Measurements from ENCODE around the gene SMIM5.

The SMIM5 gene

DNA sequence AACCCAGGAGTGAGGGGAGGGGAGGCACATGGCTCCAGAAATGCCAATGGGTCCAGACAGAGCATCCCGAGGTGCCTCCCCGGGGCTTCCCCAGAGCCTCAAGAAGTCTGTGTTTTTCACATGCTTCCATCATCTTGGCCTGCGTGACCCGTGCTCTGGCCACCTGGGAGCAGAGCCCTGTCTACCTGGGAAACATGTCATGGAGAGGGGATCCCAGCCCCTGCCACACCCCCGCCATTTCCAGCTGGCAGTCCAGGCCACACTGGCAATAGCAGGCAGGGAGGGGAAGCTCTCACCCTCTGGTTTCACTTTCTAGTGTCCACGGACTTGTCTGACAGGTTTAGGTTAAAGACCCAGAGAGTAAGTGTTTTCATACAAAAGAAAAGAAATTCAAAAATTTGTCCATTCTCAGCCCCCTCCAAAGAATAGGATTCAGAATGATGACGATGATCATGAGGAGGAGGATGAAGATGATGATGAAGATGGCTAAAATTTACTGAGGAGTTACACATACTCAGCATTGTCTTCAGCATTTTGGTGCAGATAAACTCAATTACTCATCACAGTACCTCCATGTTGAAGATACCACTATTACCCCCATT is 9.0 kb downstream of the SMIM5 start:
- no peak for DNase-seq

DNA sequence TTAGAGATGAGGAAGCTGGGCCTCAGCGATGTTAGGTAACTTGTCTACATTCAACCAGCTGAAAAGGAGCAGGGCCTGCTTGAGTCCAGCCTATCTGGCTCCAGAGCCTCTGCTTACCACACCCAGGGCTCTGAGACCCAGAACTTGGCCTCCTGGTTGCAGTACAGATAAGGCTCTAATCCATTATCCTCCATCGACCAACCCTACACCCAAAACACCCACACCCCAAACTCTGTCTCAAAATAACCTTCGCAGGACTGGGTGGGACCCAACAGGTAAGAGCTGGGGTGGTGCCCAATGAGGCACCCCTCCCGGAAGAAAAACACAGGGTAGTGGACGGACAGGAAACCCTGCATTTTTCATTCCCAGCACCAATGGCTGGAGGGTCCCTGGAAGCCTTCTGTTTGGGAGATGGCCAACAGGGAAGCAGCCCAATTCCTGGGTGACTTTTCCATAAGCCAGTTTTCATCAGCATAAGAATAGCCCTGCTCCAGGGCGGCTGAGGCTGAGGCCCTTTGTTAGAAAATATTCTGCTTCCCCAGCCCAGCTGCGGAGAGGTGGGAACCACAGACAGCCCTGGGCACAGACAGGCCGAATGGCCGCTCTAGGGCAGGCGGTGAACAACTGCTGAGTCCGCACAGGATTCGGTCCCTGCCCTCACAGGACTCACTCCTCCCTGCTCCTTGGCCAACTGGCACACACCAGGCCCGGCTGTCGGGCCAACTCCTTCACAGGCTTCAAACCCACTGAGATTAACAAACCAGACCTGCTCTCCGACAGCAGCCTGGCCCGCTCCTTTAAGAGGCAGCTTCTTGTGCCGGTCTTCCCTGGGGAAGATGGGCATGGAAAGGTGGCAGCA is 9.8 kb downstream of the SMIM5 start:
- no peak for DNase-seq

DNA sequence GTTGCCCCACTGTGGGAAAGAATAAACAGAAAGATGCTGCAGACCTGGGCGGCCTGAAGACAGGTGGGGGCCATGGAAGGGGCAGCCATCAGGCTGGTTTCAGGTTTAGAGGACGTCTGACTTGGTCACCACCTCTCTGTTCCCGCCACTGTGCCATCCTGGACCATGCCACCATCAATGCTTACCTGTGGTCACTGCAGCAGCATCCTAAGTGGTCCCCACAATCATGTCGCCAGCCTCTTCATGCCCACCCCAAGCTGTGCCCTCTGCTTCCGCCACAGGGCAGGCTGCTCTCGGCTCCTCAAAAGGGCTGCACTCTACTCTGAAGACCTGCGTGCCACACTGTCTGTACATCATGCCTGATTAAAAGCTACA is 10.4 kb downstream of the SMIM5 start:
- no peak for DNase-seq

DNA sequence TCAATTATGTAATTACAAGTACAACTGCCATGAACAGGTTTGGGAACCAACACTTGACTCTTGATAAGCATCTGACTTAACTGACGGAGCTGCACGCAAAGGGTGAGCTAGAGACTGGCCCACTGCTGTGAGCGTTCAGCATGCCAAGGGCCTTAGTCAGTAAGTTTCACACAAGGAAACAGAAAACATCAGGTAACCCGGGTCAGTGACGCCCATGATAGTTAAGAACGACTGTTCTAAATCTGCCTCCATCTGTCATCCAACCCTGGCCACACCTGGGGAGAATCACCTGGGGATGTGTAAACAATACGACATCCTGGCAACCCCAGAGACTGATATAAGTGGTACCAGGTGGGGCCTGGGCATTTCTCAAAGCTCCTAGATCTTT is 12.3 kb downstream of the SMIM5 start:
- DNase-seq: no peak

DNA sequence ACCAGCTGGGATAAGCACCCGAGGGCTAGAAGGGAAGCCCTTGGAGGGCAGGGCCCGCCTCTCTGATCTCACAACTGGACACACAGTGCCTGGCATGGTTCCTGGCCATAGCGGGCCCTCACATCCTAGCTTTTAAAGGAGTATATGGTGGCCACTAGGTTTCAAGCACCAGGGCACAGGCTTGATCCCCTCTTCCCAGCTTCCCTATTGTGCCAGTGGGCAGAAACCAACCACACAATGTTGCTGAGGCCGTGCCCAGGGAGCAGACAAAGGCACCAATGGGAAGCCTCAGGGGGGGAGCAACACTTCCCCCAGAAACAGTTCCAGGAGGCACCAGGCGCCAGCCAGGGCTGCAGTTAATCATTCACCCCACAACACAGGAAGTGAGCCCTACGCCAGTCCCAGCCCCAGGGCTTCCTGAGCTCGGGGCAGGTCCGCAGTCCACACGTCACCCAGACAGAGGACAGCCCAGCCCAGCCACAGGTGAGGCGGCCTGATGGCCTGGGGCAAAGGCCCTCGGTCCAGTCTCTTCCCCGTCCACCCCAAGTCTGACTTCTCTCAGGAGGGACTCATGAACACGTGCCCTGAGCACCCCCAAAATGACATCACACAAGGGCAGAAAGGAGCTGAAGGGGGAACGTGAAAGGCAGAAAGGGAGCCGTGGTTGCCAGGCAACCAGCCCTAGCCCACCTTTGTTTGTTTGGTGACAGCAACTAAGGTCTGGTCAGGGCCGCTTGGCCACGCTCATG is 12.8 kb downstream of the SMIM5 start:
- peak; percentile 44 for DNase-seq

DNA sequence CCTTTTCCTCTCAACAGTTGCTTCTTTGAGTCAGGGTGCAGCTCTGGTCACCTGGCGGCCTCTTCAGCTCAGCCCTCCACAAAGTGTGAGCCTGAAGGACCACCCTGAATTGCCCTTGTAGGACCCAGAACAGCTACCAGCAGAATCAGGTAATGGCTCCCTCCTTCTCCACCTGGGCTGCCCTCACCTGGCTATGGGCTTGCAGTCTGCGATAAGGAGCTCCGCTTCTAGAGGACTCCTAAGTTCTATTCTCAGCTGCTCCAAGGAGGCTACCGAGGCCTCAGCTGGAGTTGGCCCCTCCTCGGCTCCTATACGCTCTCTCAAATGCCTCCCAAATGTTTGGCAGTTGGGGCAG is 13.4 kb downstream of the SMIM5 start:
- DNase-seq: no peak

DNA sequence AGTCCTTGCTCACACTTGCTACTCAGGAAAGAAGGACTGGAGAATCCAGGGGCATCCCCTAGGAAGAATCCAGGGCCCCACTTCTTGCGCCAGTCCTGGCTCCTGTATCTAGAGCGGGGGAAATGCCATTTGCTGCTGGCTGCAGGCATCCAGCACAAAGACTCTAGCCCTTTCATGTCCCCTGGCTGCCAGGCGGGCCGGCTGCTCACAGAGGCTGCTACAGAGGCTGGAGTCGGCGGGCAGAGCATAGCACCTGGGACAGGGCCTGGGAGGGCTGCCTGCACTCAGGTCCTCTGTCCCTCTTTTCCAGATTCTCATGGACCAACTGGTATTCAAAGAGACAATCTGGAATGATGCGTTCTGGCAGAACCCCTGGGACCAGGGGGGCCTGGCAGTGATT is 13.8 kb downstream of the SMIM5 start:
- no peak for DNase-seq

DNA sequence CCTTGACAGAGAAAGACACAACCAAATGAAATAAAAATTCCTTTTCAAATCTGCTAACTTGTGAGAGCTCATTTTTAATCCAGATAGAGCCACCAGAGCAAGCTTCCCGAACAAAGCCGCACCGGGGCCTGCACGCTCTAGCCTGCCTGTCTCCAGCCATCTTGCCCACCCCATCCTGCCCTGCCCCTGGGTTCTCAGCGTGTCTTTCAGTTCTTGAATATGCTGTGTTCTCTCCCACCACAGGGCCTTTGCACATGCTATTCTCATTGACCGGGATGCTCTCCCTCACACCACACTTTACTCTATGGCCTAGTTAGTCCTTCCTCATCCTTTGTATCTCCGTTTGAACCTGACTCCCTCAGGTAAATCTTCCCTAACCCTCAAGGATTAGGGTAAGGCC is 14.7 kb downstream of the SMIM5 start:
- DNase-seq: no peak

DNA sequence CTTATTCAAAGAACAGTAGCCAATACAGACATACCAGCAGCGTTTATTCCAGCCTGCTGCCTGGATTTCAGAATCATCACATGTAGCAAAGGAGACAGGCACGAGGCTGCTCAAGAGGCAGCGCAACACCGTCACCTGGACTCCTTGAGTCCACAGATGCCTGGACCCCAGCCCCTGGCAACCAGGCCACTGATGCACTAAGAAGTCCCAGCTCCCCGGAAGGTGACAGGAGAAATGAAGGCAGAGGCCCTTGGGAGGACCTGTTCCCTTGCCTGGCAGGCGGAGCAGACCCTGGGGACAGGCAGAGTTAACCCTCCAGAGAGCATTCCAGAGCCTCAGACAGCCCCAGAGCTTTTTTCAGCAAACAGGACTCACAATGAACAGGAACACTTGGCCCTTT is 16.5 kb downstream of the SMIM5 start:
- no peak for DNase-seq

DNA sequence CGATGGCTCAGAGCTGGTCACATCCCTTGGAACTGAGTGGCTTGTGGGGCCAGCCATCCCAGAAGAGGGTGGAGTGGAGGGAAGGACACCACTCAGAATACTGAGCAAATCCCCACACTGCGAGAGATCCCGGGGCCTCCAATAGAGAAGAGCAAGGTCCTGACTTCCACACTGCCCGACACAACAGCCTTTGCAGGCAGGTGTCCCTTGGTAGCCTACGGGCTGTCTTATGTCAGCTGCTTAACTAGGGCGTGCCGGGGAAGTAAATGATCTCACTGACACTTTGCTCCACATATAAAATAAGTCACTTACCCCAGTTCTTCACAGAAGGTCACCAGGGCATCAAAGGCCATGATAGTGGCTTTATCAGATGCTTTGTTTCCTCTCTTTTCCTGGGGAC is 17.6 kb downstream of the SMIM5 start:
- DNase-seq: no peak

DNA sequence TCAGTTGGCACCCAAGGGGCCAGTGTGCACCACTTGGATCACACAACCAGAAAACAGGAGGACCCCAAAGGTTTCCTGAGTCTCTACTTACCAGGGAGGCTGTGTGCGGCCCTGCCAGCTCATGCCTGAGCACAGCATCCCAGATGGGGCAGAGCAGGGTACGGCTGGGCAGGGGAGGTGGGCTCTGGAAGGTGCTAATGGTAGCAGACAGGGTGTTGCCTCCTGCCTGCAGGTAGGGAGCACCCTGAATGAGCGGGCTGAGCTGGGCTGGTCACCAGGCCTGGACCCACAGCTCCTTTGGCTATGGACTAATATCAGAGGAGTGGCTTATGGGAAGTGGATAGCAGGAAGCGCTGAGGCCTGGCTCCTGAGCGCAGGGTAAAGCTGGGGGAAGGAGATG is 19.1 kb downstream of the SMIM5 start:
- no peak for DNase-seq

DNA sequence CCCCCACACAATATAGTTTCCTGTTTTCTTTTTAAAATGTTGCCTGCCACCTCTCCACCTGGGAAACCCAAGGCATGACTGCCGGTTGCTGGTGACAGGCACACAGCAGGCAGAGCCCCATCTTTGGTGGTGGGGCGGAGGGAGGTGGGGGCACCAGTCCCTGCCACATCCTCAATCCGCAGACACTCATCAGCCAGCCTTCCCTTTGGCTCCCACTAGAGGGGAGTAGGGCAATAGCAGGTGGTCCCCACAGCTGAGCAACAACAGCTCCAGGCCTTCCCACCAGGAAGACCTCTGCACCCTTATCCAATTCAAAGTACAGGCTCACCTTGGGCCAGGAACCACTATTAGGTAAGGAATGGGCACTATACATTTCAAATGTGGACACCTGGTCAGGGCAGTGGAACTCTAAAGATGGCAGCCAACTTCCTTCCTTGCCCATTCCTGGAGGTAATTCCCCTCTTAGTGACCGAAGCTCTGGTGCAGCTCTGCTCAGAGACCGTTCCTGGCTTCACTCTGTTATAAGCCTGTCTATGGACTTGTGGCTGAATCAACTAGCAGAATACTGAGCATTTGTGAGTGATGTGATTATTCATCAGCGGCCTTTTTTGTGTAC is 19.8 kb downstream of the SMIM5 start:
- DNase-seq: no peak

DNA sequence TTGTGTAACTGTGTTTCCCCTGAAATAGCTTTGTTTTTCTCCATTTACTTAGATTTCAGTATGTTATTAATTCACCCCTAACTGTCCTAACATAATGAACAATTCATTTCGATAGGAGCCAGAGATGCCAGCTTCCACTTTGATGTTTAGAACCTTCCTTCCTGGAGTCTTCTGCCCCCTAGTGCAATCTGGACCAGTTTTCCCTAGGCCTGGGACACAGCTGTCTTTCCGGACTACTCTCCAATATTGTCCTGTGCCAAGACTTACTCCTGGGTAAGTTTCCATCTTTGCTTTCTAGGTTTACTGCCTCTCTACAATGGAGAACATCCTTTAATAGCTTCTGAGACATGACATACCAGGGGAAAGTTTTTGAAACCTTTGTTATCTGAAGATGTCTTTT is 20.9 kb downstream of the SMIM5 start:
- DNase-seq: peak; percentile 43

DNA sequence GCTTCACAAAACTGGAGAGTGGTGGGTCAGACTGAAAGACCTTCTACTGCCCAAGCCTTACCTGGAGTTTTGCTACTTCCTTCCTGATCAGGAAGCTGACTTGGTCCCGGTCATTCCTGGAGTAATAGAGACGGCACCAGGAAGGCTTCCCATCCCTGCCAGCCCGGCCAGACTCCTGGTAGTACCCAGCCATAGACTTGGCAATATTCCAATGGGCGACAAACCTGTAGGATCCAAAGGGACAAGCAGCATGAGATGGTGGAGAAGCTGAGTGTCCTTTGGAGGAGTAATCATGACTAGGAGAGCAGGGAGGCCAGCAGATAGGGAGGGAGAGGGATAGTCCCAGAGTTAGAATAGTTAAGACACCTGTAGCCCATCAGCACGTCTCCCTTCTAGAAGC is 25.0 kb downstream of the SMIM5 start:
- DNase-seq: no peak

DNA sequence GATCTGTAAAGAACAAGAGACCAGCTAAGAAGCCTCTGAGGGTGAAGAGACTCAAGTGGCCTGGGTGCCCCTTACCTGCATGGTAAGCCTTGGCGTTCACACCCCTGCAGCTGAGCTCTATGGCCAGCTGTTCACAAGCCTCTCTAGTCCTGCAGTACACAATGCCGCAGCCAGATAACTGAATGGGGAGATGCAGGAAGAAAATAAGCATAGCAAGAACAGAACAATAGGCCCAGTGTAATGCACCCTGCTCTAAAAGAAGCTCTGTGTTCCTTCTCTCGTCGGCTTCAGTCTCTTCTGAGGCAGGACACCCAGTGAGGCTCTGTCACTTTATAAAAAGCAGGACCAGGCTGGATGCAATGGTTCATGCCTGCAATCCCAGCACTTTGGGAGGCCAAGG is 28.3 kb downstream of the SMIM5 start:
- no peak for DNase-seq

DNA sequence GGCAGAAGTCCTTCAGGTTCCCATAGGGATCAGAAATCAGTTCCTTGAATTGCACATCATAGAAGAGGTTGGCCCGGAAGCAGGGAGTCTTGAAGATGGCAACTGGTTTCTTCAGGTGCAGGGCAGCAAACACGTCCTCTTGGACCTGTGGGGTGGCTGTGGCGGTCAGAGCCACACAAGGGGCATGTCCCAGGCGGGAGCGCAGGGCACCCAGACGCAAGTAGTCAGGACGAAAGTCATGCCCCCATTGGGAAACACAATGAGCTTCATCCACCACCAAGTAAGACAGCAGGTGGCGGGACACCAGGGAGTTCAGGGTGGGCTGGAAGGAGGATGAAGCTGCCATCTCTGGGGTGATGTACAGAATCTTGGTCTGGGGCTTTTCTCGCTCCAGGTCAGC is 29.3 kb downstream of the SMIM5 start:
- no peak for DNase-seq

DNA sequence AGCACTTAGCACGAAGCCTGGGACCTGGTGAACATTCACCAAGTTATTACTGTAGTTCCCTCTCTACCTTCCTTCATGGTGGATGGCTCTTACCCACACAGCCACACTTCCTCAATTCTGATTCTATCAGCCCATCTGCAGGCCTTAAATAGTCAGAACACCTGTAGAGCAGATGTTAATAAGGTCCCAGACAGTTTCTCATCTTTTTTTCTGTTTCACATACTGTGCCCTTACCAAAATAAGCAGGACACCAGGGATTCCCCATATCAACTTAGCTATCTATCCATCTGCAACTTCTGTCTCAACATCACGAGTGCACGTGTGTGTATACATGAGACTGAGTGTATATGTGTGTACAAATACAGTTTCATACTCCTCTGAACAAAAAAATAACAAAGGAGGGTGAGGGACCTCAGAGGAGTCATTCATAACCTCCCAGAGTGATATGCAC is 30.9 kb downstream of the SMIM5 start:
- DNase-seq: no peak

DNA sequence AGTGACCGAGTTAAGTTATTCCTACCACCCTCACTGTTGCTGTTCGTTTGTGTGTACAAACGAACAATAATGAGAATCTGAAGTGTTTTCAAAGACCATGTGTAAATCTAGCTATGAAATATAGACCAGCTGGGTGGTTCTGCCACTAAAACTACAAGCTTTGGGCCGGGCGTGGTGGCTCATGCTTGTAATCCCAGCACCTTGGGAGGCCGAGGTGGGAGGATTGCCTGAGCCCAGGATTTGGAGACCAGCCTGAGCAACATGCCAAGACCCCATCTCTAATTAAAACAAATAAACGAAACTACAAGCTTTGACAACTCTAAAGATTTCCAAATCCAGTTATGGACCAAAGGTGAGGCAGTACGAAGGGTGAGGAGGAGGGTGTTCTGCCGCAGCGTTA is 32.7 kb downstream of the SMIM5 start:
- DNase-seq: no peak

DNA sequence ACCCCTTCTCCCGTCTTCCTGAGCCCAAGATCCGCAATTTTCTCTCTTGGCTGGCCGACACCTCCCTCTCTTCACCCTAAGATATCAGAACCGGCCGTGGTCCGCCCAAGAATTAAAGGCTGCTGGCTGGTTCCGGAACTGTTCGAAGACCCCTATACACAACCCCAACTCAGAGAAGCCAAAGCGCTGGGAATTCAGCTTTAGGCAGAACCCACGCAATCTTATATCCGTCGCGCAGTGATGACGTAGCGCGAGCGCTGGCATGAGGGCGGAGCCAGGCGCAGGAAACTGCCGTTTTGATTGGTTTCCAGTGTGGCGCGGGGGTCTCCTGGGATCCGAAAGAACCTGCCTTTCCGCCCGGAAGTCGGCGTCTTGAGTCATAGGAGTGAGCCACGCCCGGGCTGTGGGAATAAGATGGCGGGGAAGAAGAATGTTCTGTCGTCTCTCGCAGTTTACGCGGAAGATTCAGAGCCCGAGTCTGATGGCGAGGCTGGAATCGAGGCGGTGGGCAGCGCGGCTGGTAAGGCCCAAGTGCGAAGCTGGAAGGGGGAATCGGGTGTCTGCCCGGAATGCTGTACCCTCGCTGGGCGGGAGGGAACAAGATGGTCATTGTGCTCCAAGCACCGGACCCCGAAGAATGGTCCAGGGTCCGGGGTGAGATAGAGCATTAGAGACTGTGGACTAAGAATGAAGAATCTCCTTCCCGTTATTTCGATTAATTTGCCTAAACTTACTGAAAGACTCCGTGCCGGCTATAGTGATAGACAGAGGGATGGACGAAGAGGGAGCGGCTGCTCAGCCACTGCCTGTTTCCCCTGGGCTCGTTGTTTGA is 33.9 kb downstream of the SMIM5 start, which contains the start of the genes RECQL5 and SAP30BP:
TSS of gene RECQL5 (minus strand) at position 196 of the 832 bp plus-strand sequence. CDS start 597 bp downstream, outside the sequence.
TSS of gene SAP30BP (plus strand) at position 380 of the 832 bp plus-strand sequence. CDS start at position 415, 35 bp downstream.
- DNase-seq: peak; percentile 86

DNA sequence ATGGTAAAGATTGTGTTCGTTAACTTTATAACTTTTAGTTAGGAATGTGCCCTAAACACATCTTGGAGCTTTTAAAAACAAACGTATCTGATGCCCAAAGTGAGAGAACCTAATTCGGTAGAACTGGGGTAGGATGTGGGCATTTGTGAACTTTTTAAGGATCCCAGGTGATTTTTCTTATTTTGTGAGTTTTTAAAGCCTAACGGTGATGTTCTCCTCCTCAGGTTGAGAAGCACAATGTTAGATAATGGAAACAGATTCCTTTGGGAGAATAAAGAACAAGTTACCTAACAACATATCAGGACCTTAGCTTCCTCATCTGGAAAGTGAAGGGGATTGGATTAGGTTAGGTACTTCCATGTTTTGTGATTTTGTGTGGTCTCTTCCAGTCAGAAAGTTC is 34.6 kb downstream of the SMIM5 start:
- no peak for DNase-seq

DNA sequence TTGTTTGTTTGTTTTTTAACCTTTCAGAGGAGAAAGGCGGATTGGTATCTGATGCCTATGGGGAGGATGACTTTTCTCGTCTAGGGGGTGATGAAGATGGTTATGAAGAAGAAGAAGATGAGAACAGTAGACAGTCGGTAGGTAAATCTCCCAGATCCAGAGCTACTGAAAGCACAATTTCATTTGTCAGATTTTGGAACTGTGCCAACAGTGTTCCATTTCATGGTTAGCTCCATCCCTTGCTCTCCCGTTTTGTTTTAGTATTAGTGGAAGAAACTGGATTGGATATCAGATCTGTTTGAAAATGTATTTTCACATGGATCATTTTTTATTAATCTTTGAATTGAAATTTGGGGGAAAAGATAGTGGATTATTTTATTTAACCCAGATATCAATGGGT is 35.3 kb downstream of the SMIM5 start:
- DNase-seq: no peak

DNA sequence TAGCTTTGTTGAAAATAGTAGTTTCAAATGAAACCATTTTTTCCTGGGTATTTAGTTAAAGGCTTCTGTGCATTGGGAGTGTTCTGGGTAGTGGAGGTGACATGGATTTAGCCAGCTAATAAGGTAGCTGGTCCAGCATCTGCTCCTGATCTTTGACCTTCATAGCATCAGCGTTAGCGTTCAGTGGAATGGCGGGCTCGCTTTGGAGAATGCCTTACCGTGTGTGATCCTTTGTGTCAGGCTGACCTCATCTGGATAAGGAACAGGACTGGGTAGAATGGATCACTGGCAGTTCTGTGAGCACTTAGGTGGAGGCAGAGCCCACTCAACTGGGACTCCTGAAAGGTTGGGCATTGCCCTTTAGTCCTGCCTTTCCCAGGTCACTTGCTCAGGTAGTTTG is 37.6 kb downstream of the SMIM5 start:
- no peak for DNase-seq

DNA sequence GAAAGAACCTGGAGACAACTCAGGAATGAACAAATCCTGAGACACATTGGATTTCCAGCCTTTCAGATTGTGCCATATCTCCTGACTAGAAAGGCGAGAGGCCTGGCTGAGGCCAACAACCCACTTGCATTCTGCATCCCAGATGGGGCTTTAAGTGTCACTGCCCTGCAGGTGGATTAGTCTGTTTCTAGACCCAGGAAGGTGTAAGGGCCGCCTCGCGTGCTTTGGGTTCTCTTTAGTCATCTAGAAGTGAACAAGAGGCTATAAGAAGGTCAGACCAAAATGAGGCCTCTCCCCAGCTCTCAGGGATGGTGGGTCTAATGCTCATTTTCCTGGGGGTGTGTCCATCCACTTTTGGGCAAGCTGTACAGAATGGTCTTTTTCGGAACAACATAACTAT is 38.8 kb downstream of the SMIM5 start:
- no peak for DNase-seq
